Thymus (tissue), 11 donors: ENCODE measurements around the gene CD164L2. TPM values are rescaled to one million over a fixed set of nuclear protein-coding genes. Genes with fewer than 3 reads are reported as not detected.

Experiments used
- DNase-seq, 9 donors: peaks; one replicate each; pipeline ENCODE4 v3.0.0-alpha.2; 2013; ENCODE audit warnings: low spot score in 9 of 9, low read depth in 6 of 9, missing footprints in 1 of 9
- H3K27ac ChIP-seq, 2 donors: one replicate each; pipeline ENCODE4 v1.5.1; 2013; ENCODE audit warnings: control low read depth in 1 of 2, low read depth in 1 of 2, low read length in 1 of 2, mild to moderate bottlenecking in 1 of 2, moderate library complexity in 1 of 2
- H3K27me3 ChIP-seq, 2 donors: one replicate each; pipeline ENCODE4 v1.5.1; 2013; ENCODE audit warnings: low read length in 1 of 2; ENCODE audit not compliant: control insufficient read depth in 2 of 2, insufficient read depth in 1 of 2
- H3K36me3 ChIP-seq, 2 donors: one replicate each; pipeline ENCODE4 v1.5.1; 2013; ENCODE audit warnings: low read length in 1 of 2, mild to moderate bottlenecking in 1 of 2, moderate library complexity in 1 of 2; ENCODE audit not compliant: control insufficient read depth in 2 of 2, insufficient read depth in 2 of 2
- H3K4me1 ChIP-seq, 2 donors: one replicate each; pipeline ENCODE4 v1.5.1; 2013; ENCODE audit warnings: low read length in 2 of 2; ENCODE audit not compliant: control insufficient read depth in 2 of 2, insufficient read depth in 2 of 2
- H3K4me3 ChIP-seq, 2 donors: one replicate each; pipeline ENCODE4 v1.5.1; 2013; ENCODE audit warnings: low read length in 2 of 2, control low read depth in 1 of 2, mild to moderate bottlenecking in 1 of 2
- H3K9me3 ChIP-seq, 2 donors: one replicate each; pipeline ENCODE4 v1.5.1; 2013; ENCODE audit warnings: low read length in 1 of 2, mild to moderate bottlenecking in 1 of 2; ENCODE audit not compliant: control insufficient read depth in 2 of 2, insufficient read depth in 1 of 2
- WGBS: extraction: QIAGEN DNeasy Blood & Tissue Kit; methylation state at CpG from one replicate; pipeline ENCODE4 v1.1.7; 2013; 5-methylcytosine and 5-hydroxymethylcytosine counted together
- polyA plus RNA-seq: library from polyadenylated mRNA; stranded (reverse); fragments of 200-250 nt; gene quantifications from one replicate; pipeline ENCODE4 v1.2.3, GENCODE V29; 2013
- total RNA-seq: library from RNA; stranded (reverse); fragments of 120-200 nt; gene quantifications from one replicate; pipeline ENCODE4 v1.2.4, GENCODE V29; 2013
- donor health status: healthy.

The CD164L2 gene
- total and polyA plus RNA-seq, 2 donors: 0.05 to 2.4 TPM

DNA sequence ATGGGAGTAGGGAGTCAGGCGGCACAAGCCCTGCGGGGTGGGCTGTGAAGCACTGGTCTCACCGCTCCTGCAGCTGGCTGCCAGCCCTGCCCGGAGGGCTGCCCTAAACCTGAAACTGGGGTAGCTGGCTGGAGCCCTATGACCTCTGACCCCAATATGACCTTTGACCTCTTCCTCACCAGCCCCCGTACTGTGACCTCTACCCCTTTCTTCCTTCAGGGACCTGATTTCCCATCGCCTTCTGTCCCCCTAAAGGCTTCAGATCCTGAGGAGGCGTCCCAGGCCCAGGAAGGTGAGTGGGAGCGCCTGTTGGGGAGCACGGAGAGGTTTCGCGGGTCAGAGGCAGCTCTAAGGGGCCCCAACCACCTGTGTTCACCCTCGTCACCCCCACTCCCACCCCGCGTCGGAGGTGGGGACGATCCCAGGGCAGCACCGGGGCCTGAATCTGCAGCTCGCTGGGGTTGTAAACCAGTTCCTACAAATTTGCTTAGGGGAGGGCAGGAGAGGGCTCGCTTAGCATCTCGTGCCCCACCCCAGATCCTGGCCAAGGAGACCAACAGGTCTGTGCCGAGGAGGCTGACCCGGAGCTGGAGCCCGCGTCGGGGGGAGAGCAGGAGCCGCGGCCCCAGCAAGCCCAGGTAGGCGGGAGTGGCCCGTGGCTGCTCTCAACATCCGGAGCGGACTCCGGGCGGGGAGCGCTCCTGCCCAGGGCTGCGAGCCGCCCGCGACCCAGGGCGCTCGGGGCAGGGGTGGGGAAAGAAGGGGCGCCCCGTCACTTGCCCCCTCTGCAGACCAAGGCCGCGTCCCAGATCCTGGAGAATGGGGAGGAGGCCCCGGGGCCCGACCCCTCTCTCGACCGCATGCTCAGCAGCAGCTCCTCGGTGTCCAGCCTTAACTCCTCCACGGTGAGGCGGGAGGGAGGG is 34.0 kb downstream of the CD164L2 start:
- 59% methylated on average over 51 of the region's 51 CpGs for WGBS
- Histone ChIP-seq H3K27me3 (peaks cover 0 to 20% of the 10 kb centered on the region in 2 donors), H3K9me3 (no peaks in the 10 kb centered on the region), H3K36me3 (peaks cover 11 to 33% of the 10 kb centered on the region in 2 donors), H3K4me1 (peaks cover 5 to 27% of the 10 kb centered on the region in 2 donors), H3K27ac (no peak overlapping the region), H3K4me3 (peak overlapping the region; percentile 35 to 42)
- DNase-seq: peak in 3 of 9 donors; percentile 40 to 64 (median 44)

DNA sequence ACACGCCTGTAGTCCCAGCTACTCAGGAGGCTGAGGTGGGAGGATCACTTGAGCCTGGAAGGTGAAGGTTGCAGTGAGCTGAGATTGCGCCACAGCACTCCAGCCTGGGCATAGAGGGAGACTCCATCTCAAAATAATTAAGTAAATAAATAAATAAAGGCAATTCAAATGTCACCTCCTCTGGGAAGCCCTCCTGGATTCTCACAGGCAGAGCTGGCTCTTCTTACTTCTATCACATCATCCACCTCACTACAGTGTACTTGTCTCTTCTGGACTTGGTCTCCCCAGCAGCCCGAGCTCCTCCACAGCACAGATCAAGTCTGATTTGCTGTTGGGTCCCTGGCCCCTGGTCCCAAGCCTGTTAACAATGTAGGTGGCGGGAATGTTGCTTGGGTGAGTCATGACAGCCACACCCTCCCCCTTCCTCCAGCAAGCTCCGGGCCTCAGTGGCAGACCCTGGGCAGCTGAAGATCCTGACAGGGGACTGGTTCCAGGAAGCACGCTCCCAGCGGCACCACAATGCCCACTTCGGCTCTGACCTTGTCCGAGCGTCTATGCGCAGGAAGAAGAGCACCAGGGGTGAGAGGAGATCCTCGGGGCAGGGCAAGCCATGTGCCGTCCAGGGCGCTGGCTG is 36.0 kb downstream of the CD164L2 start:
- peaks cover 21 to 47% of the 10 kb centered on the region in 2 donors for H3K4me1 ChIP-seq
- 95% methylated on average over 14 of the region's 14 CpGs for WGBS

DNA sequence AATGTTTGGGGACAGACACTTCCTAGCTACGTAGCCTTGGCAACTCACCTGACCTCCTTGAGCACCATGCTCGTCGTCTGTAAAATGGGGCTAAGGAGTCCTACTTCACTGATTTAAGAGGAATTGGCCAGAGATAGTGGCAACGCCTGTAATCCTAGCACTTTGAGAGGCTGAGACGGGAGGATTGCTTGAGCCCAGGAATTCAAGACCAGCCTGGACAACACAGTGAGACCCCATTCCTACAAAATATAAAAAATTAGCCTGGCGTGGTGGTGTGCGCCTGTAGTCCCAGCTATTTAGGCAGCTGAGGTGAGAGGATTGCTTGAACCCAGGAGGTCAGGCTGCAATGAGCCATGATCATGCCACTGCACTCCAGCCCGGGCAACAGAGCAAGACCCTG is 36.8 kb downstream of the CD164L2 start:
- WGBS: 97% methylated on average over 8 of the region's 8 CpGs
- H3K27ac ChIP-seq: no peak overlapping the region
- DNase-seq: no peak
- H3K36me3 ChIP-seq: peaks cover 11 to 21% of the 10 kb centered on the region in 2 donors
- H3K4me3 ChIP-seq: no peak overlapping the region
- H3K9me3 ChIP-seq: peaks cover 0 to 3% of the 10 kb centered on the region in 2 donors
- H3K4me1 ChIP-seq: peaks cover 26 to 54% of the 10 kb centered on the region in 2 donors
- H3K27me3 ChIP-seq: peaks cover 0 to 20% of the 10 kb centered on the region in 2 donors

More for the DNA sequence above, 36.0 kb downstream of the CD164L2 start:
- peaks cover 0 to 3% of the 10 kb centered on the region in 2 donors for H3K9me3 ChIP-seq
- no peak overlapping the region for H3K4me3 ChIP-seq
- no peak for DNase-seq
- peaks cover 0 to 20% of the 10 kb centered on the region in 2 donors for H3K27me3 ChIP-seq
- H3K27ac ChIP-seq: no peak overlapping the region
- peaks cover 11 to 24% of the 10 kb centered on the region in 2 donors for H3K36me3 ChIP-seq

DNA sequence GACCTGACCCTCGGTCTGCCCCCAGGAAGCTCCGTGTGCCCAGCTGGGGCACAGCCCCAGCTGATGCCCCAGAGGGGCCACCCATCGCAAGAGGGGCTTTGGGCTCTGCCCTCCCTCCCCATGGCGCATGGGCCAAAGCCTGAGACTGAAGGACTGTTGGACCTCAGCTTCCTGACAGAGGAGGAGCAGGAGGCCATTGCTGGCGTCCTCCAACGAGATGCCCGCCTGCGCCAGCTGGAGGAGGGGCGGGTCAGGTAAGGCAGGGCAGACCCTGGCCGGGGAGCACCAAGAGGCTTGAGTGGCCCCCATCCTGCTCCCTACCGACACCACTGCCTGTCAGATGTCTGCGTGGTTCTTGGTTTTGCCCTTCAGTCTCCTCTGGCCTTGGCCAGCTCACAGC is 37.9 kb downstream of the CD164L2 start:
- H3K4me3 ChIP-seq: no peak overlapping the region

DNA sequence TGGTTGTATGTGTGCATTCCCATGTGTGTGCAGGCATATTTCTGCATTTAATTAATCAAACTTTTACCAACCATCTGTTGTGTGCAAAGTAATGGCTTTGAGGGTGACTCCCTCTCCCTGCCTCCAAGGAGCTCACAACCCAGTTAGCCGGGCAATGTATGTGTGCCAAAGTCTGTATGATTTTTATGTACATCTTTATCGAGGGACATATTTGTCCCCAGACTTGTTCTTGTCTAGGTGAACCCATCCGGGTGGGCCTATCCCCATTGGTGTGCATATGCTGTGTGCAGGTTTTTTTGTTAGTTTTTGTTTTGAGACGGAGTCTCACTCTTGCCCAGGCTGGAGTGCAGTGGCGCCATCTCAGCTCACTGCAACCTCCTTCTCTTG is 39.5 kb downstream of the CD164L2 start:
- peaks cover 30 to 67% of the 10 kb centered on the region in 2 donors for H3K4me1 ChIP-seq
- peaks cover 9 to 19% of the 10 kb centered on the region in 2 donors for H3K36me3 ChIP-seq
- no peak for DNase-seq
- peak overlapping the region; percentile 92 to 97 for H3K27ac ChIP-seq
- 33% methylated on average over 5 of the region's 5 CpGs for WGBS
- H3K9me3 ChIP-seq: peaks cover 0 to 3% of the 10 kb centered on the region in 2 donors
- H3K27me3 ChIP-seq: no peaks in the 10 kb centered on the region
- H3K4me3 ChIP-seq: peak overlapping the region; percentile 57 to 70

More for the DNA sequence above, 37.9 kb downstream of the CD164L2 start:
- Histone ChIP-seq H3K36me3 (peaks cover 9 to 16% of the 10 kb centered on the region in 2 donors), H3K9me3 (peaks cover 0 to 3% of the 10 kb centered on the region in 2 donors), H3K27ac (peak overlapping the region in 1 of 2 donors; percentile 26), H3K27me3 (peaks cover 0 to 11% of the 10 kb centered on the region in 2 donors), H3K4me1 (peaks cover 30 to 65% of the 10 kb centered on the region in 2 donors)
- WGBS: 98% methylated on average over 12 of the region's 12 CpGs
- no peak for DNase-seq

DNA sequence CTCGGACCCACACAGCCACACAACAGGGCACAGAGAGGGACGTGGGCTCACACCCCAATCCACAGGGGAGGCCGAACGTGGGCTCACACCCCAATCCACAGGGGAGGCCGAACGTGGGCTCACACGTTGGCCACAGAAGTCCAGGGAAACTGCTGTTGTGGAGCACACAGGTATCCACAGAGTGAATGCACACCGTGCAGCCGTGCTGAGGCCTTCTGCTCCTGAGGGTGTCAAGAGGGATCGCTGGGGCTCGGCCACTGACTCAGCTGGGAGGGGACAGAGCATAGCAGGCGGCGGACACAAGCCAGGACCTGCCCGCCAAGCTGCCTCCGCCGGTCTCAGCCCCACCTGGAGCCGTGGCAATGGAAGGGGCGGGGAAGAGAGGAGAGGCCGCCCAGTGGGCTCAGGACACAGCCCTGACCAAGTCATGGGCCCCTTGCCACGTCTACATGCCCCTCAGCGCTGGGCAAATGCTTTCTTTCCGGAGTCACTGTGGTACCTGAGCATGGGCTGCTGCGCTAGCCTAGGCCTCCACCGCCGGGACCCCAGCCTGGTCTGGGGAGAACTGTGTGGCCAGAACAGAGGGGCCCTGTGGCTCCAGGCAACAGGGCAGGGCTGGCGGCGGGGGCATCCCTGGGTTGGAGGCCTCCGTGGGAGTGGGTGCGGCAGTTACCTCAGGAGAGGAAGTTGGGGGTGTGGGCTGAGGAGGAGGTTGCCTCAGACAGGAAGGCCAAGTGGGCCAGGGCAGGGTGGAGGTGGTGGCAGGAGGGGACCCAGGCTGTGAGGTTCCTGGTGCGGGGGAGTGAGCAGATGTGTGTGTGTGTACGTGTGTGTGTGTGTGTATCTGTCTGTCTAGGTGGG is 40.1 kb downstream of the CD164L2 start:
- WGBS: 10% methylated on average over 31 of the region's 31 CpGs
- Histone ChIP-seq H3K4me3 (peak overlapping the region; percentile 57 to 70), H3K27ac (peak overlapping the region; percentile 92 to 97), H3K9me3 (peaks cover 0 to 3% of the 10 kb centered on the region in 2 donors), H3K4me1 (peaks cover 30 to 66% of the 10 kb centered on the region in 2 donors), H3K27me3 (no peaks in the 10 kb centered on the region), H3K36me3 (peaks cover 9 to 22% of the 10 kb centered on the region in 2 donors)
- peak in 4 of 9 donors; percentile 75 to 91 (median 80) for DNase-seq

DNA sequence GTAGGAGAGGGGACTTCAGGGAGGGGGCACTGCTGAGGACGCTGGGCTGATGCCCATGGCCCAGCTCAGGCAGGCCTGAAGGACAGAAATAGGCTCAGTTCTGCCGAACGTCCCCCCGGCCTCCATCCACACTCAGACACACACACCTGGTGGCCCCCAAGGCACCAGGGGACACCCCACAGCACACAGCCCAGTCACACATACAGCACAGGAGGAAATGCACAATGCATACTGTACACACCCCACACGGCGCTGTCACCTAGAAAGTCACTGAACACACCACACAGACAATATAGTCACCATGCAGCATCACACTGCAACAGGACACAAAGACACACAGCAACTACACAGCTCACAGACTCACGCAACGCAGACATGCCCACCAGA is 40.7 kb downstream of the CD164L2 start:
- peak in 1 of 9 donors; percentile 73 for DNase-seq
- Histone ChIP-seq H3K4me1 (peaks cover 30 to 66% of the 10 kb centered on the region in 2 donors), H3K27ac (peak overlapping the region; percentile 92 to 97), H3K27me3 (no peaks in the 10 kb centered on the region), H3K4me3 (peak overlapping the region; percentile 57 to 70), H3K36me3 (peaks cover 9 to 22% of the 10 kb centered on the region in 2 donors), H3K9me3 (peaks cover 0 to 3% of the 10 kb centered on the region in 2 donors)
- WGBS: 20% methylated on average over 8 of the region's 8 CpGs

DNA sequence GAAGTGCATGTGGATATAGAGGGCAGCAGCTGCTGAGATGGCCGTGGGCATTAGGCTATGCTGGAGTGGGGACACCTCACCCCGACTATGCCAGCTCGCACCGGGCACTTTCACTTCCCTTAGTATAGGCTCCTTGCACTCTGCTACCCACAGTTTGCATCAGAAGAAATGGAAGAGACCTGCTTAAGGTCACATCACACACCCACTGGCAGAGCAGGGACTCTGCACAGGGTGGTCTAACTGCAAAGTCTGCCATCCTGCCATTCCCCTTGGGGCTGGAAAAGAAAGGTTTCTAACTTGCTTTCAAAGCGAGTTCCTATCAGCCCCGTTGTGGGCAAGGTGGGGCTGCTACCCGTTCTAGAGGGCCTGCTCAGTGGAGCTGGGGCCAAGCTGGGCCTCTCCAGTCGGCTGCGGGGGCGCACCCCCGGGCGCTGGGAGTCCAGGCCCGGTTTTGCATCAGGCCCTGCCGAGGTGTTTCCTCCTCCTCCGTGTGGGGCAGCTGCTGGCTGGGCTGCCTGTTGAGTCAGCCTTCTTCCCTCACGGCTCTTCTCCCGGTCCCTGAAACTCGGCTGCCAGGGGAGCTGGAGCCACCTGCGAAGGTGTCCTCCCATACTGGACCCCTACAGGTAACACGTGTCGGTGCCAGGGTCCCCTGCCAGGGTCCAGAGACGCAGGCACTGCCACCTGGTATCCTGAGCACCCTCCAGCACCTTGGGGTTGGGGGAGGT is 41.4 kb downstream of the CD164L2 start, which contains the start of gene SYTL1:
Gene SYTL1 (plus strand): TSS at position 498 of the 728 bp plus-strand sequence. CDS start 3,313 bp downstream, outside the sequence.
- 3% methylated on average over 22 of the region's 22 CpGs for WGBS
- DNase-seq: peak in 5 of 9 donors; percentile 54 to 88 (median 72)
- peak within 1 kb of the TSS; percentile 92 to 97 for H3K27ac ChIP-seq
- peak within 1 kb of the TSS; percentile 57 to 70 for H3K4me3 ChIP-seq
- peaks cover 14 to 25% of the 10 kb centered on the region in 2 donors for H3K36me3 ChIP-seq
- H3K27me3 ChIP-seq: no peaks in the 10 kb centered on the region
- peaks cover 0 to 3% of the 10 kb centered on the region in 2 donors for H3K9me3 ChIP-seq
- H3K4me1 ChIP-seq: peaks cover 30 to 66% of the 10 kb centered on the region in 2 donors
